ENCODE measurements around the gene NFAT5. TPM values are rescaled to one million over a fixed set of nuclear protein-coding genes. Genes with fewer than 3 reads are reported as not detected.

NFAT5 gene
- total RNA-seq, 2 experiments from 2014 or later = 19.5 to 21.2 TPM

- peaks cover 28% of the 10 kb centered on the region for H3K36me3 ChIP-seq (ENCODE audit: insufficient read depth, low read length)
- H3K4me3 Mint-ChIP-seq = no peak overlapping the region
- intact Hi-C loops (cut with DNase I, micrococcal nuclease) = no loop called here
- no peaks in the 10 kb centered on the region for H3K27me3 Mint-ChIP-seq
- no peaks in the 10 kb centered on the region for H3K4me1 ChIP-seq (ENCODE audit: insufficient read depth, low read length)
- ChIA-PET CTCF (no interaction called here), POLR2A (no interaction called here)
- no peaks in the 10 kb centered on the region for H3K9me3 ChIP-seq (ENCODE audit: control insufficient read depth in 1 of 2, insufficient read depth in 1 of 2, low read length in 2 of 2)
- H3K4me1 Mint-ChIP-seq (ENCODE audit: low read depth) = no peaks in the 10 kb centered on the region
- no peak overlapping the region for H3K4me3 ChIP-seq (ENCODE audit: low read length)
- TF ChIP-seq CTCF (IDR thresholded peaks at IDR 0.05) = no peak
- H3K9me3 Mint-ChIP-seq = no peaks in the 10 kb centered on the region
- DNase-seq (no peak), ATAC-seq (ENCODE audit: poor library complexity) (no peak)
- H3K27ac ChIP-seq (ENCODE audit: low read depth in 1 of 2, low read length in 2 of 2) = no peak overlapping the region
- H3K36me3 Mint-ChIP-seq (ENCODE audit: low read depth) = peaks cover 70% of the 10 kb centered on the region
- H3K27me3 ChIP-seq (ENCODE audit: control insufficient read depth in 1 of 2, insufficient read depth in 2 of 2, low read length in 2 of 2) = no peaks in the 10 kb centered on the region
- H3K27ac Mint-ChIP-seq = no peak overlapping the region
These were observed 107.4 kb downstream of the NFAT5 start for GRCh38 chr16:69672998-69673713.

GRCh38 chr16:69680358-69680757 is 114.6 kb downstream of the NFAT5 start:
- CTCF ChIA-PET = interaction anchor here (1.4 kb wide), 1 partner anchor 11 kb away, joined by 4 read pairs; no protein-coding TSS in a partner anchor
- Histone ChIP-seq H3K27ac (ENCODE audit: low read depth in 1 of 2, low read length in 2 of 2) (no peak overlapping the region), H3K4me1 (ENCODE audit: insufficient read depth, low read length) (no peaks in the 10 kb centered on the region), H3K36me3 (ENCODE audit: insufficient read depth, low read length) (peaks cover 34% of the 10 kb centered on the region), H3K9me3 (ENCODE audit: control insufficient read depth in 1 of 2, insufficient read depth in 1 of 2, low read length in 2 of 2) (no peaks in the 10 kb centered on the region), H3K4me3 (ENCODE audit: low read length) (no peak overlapping the region), H3K27me3 (ENCODE audit: control insufficient read depth in 1 of 2, insufficient read depth in 2 of 2, low read length in 2 of 2) (no peaks in the 10 kb centered on the region)
- Mint-ChIP-seq H3K4me1 (ENCODE audit: low read depth) (no peaks in the 10 kb centered on the region), H3K4me3 (no peak overlapping the region), H3K36me3 (ENCODE audit: low read depth) (peaks cover 50% of the 10 kb centered on the region), H3K27ac (no peak overlapping the region), H3K27me3 (no peaks in the 10 kb centered on the region), H3K9me3 (no peaks in the 10 kb centered on the region)
- ATAC-seq (ENCODE audit: poor library complexity) (no peak), DNase-seq (no peak)
- POLR2A ChIA-PET = no interaction called here
- TF ChIP-seq CTCF (IDR thresholded peaks at IDR 0.05) = no peak
- intact Hi-C loops (cut with DNase I, micrococcal nuclease) = no loop called here

GRCh38 chr16:69688589-69688988 is 122.8 kb downstream of the NFAT5 start:
- DNase-seq = no peak
- CTCF ChIA-PET = no interaction called here
- peaks cover 60% of the 10 kb centered on the region for H3K36me3 Mint-ChIP-seq (ENCODE audit: low read depth)

More at GRCh38 chr16:69688589-69688988, 122.8 kb downstream of the NFAT5 start:
- Mint-ChIP-seq H3K9me3 (no peaks in the 10 kb centered on the region), H3K4me1 (ENCODE audit: low read depth) (no peaks in the 10 kb centered on the region), H3K27ac (peak overlapping the region; percentile 36), H3K4me3 (no peak overlapping the region), H3K27me3 (no peaks in the 10 kb centered on the region)
- Histone ChIP-seq H3K27me3 (ENCODE audit: control insufficient read depth in 1 of 2, insufficient read depth in 2 of 2, low read length in 2 of 2) (no peaks in the 10 kb centered on the region), H3K4me3 (ENCODE audit: low read length) (no peak overlapping the region), H3K4me1 (ENCODE audit: insufficient read depth, low read length) (no peaks in the 10 kb centered on the region), H3K27ac (ENCODE audit: low read depth in 1 of 2, low read length in 2 of 2) (no peak overlapping the region), H3K36me3 (ENCODE audit: insufficient read depth, low read length) (peaks cover 30% of the 10 kb centered on the region), H3K9me3 (ENCODE audit: control insufficient read depth in 1 of 2, insufficient read depth in 1 of 2, low read length in 2 of 2) (no peaks in the 10 kb centered on the region)
- ATAC-seq (ENCODE audit: poor library complexity) = no peak
- POLR2A ChIA-PET = no interaction called here
- no peak for TF ChIP-seq CTCF (IDR thresholded peaks at IDR 0.05)
- intact Hi-C loops (cut with DNase I, micrococcal nuclease) = no loop called here
